Activated naive CD8-positive, alpha-beta T cell (primary cell): ENCODE data around the gene PLCB3.

Experiments used
- H3K27ac Mint-ChIP-seq: one replicate; pipeline ENCODE4 v1.8.0; 2021; ENCODE audit warnings: mixed read lengths
- H3K27me3 Mint-ChIP-seq: one replicate; pipeline ENCODE4 v1.8.0; 2021; ENCODE audit warnings: mixed read lengths
- H3K36me3 Mint-ChIP-seq: one replicate; pipeline ENCODE4 v1.8.0; 2021; ENCODE audit warnings: mixed read lengths
- H3K4me1 Mint-ChIP-seq: one replicate; pipeline ENCODE4 v1.8.0; 2021; ENCODE audit warnings: low read depth, mixed read lengths
- H3K4me3 Mint-ChIP-seq: one replicate; pipeline ENCODE4 v1.8.0; 2021; ENCODE audit warnings: mild to moderate bottlenecking, mixed read lengths
- H3K9me3 Mint-ChIP-seq: one replicate; pipeline ENCODE4 v1.8.0; 2021; ENCODE audit warnings: low read depth, mixed read lengths

The PLCB3 gene

GRCh38 chr11:64251016-64251752 lies at the start of gene PLCB3:
Gene PLCB3, plus strand, starts transcription at chr11:64251530. Its CDS starts 120 bp downstream, at chr11:64251650.
- H3K4me3 Mint-ChIP-seq, result peak within 1 kb of the TSS; percentile 89

DNA sequence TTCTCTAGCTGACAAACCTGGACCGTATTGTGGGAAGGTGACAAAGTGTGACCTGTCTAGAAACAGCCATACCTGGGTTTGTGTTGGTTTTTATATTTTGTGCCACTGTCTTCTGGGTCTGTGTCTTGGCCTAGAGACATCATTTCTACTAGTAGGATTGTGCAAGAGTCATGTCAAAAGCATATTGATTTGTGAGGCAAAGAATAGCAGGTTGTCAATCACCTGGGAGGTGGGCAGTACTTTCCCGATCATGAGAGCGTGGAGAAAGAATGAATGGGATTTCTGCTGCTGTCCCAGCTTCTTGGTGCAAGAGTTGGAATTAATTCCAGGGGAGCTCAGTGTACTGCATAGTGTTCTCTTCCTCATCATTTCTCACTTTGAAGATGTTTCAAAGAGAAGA lies 49.8 kb upstream of the PLCB3 start:
- H3K36me3 Mint-ChIP-seq, result peaks cover 5% of the 10 kb centered on the region
- peaks cover 29% of the 10 kb centered on the region for H3K4me1 Mint-ChIP-seq
- no peaks in the 10 kb centered on the region for H3K27me3 Mint-ChIP-seq
- H3K9me3 Mint-ChIP-seq, result no peaks in the 10 kb centered on the region
- peak overlapping the region; percentile 38 for H3K27ac Mint-ChIP-seq
- H3K4me3 Mint-ChIP-seq, result no peak overlapping the region

More at GRCh38 chr11:64251016-64251752, at the start of gene PLCB3:
- Mint-ChIP-seq H3K4me1 (peaks cover 15% of the 10 kb centered on the region), H3K27me3 (no peaks in the 10 kb centered on the region), H3K36me3 (no peaks in the 10 kb centered on the region), H3K9me3 (no peaks in the 10 kb centered on the region), H3K27ac (peak within 1 kb of the TSS; percentile 41)

- Mint-ChIP-seq H3K27ac (no peak overlapping the region), H3K27me3 (no peaks in the 10 kb centered on the region), H3K36me3 (peaks cover 3% of the 10 kb centered on the region), H3K4me1 (peaks cover 29% of the 10 kb centered on the region), H3K4me3 (no peak overlapping the region), H3K9me3 (no peaks in the 10 kb centered on the region)
Measured at GRCh38 chr11:64202992-64203391, 48.3 kb upstream of the PLCB3 start.

DNA sequence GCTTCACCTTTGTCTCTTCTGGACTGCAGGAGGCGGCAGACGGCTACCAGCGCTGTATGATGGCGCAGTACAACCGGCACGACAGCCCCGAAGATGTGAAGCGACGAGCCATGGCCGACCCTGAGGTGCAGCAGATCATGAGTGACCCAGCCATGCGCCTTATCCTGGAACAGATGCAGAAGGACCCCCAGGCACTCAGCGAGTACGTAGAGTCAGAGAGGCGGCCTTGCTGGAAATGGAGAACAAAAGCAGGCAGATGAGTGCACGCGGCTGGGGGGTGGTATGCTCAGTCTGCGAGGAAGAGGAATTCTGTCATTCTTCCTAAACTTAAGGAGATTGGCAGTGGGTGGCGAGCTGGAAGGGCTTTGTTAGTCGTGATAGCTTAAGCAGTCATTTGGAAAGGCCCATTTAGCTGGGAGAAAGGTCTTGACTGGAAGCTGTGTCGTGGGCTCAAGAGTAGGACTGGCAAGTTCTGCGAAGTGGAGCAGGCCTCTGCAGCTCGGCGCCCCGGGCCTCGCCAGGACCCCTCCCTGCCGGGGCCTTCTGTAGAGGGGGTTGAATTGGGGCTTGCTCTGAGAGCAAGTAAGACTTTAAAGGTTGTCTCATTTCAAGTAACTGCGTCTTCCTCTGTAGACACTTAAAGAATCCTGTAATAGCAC lies 47.8 kb upstream of the PLCB3 start:
- Mint-ChIP-seq H3K27ac (no peak overlapping the region), H3K27me3 (no peaks in the 10 kb centered on the region), H3K4me1 (peaks cover 29% of the 10 kb centered on the region), H3K9me3 (no peaks in the 10 kb centered on the region), H3K36me3 (peaks cover 3% of the 10 kb centered on the region), H3K4me3 (no peak overlapping the region)

- Mint-ChIP-seq H3K27ac (no peak overlapping the region), H3K36me3 (peaks cover 3% of the 10 kb centered on the region), H3K9me3 (no peaks in the 10 kb centered on the region), H3K4me1 (peaks cover 34% of the 10 kb centered on the region), H3K27me3 (no peaks in the 10 kb centered on the region), H3K4me3 (no peak overlapping the region)
Measured at GRCh38 chr11:64204080-64204440, 47.3 kb upstream of the PLCB3 start.

GRCh38 chr11:64204464-64204989 lies 46.8 kb upstream of the PLCB3 start:
- H3K9me3 Mint-ChIP-seq, result no peaks in the 10 kb centered on the region
- H3K4me1 Mint-ChIP-seq, result peaks cover 35% of the 10 kb centered on the region
- H3K27ac Mint-ChIP-seq, result peak overlapping the region; percentile 79
- H3K4me3 Mint-ChIP-seq, result peak overlapping the region; percentile 78
- no peaks in the 10 kb centered on the region for H3K27me3 Mint-ChIP-seq
- peaks cover 3% of the 10 kb centered on the region for H3K36me3 Mint-ChIP-seq

DNA sequence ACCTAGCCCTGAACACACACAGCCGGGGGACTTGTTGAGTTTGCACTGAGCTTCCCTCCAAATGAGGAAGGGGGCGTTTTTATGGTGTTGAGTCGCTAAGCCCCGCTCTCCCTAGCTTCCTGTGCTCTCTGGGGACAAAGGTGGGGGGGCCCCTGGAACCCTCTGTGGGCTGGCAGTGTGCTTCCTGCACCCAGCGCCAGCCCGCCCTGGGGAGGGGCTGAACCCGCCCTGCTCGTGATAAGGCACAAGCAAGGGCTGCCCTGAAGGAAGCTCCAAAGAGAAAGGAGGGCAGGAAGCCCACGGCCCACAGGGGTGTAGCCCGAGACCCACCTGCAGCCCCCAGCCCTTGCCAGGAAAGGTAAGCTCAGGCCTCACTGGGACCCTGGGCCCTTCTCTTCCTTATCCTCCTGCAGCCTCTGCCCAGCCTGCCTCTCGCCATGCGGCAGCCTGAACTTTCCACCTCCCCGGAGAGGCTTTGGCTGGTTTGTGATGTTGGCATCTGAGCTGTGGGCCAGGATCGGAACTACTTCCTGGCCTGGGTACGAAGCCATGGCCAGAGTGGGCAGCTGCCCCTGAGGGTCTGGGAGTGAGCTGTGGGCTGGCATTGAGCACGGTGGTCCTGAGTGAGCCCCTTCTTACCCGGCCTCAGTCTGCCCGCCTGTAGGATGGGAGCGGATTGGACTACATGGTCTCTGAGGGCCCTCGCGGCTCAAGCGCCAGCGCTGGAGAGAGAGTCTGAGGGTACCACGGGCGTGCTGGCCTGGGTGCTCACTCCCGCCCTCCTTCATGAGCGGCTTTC lies 44.7 kb upstream of the PLCB3 start, which contains the start of gene FERMT3:
Gene FERMT3 (plus strand): TSS at position 265 of the 799 bp plus-strand sequence. CDS start 644 bp downstream, outside the sequence.
- H3K27me3 Mint-ChIP-seq, result no peaks in the 10 kb centered on the region
- H3K9me3 Mint-ChIP-seq, result no peaks in the 10 kb centered on the region
- peak within 1 kb of the TSS; percentile 93 for H3K4me3 Mint-ChIP-seq
- peaks cover 33% of the 10 kb centered on the region for H3K4me1 Mint-ChIP-seq
- peak within 1 kb of the TSS; percentile 96 for H3K27ac Mint-ChIP-seq
- H3K36me3 Mint-ChIP-seq, result peaks cover 3% of the 10 kb centered on the region

GRCh38 chr11:64207256-64208085 lies 43.9 kb upstream of the PLCB3 start:
- Mint-ChIP-seq H3K36me3 (peaks cover 3% of the 10 kb centered on the region), H3K27me3 (no peaks in the 10 kb centered on the region), H3K9me3 (no peaks in the 10 kb centered on the region), H3K27ac (peak overlapping the region; percentile 96), H3K4me1 (peaks cover 36% of the 10 kb centered on the region), H3K4me3 (peak overlapping the region; percentile 93)

GRCh38 chr11:64208086-64208795 lies 43.1 kb upstream of the PLCB3 start:
- Mint-ChIP-seq H3K36me3 (peaks cover 3% of the 10 kb centered on the region), H3K27me3 (no peaks in the 10 kb centered on the region), H3K4me1 (peaks cover 37% of the 10 kb centered on the region), H3K9me3 (no peaks in the 10 kb centered on the region), H3K4me3 (peak overlapping the region; percentile 93), H3K27ac (peak overlapping the region; percentile 96)

DNA sequence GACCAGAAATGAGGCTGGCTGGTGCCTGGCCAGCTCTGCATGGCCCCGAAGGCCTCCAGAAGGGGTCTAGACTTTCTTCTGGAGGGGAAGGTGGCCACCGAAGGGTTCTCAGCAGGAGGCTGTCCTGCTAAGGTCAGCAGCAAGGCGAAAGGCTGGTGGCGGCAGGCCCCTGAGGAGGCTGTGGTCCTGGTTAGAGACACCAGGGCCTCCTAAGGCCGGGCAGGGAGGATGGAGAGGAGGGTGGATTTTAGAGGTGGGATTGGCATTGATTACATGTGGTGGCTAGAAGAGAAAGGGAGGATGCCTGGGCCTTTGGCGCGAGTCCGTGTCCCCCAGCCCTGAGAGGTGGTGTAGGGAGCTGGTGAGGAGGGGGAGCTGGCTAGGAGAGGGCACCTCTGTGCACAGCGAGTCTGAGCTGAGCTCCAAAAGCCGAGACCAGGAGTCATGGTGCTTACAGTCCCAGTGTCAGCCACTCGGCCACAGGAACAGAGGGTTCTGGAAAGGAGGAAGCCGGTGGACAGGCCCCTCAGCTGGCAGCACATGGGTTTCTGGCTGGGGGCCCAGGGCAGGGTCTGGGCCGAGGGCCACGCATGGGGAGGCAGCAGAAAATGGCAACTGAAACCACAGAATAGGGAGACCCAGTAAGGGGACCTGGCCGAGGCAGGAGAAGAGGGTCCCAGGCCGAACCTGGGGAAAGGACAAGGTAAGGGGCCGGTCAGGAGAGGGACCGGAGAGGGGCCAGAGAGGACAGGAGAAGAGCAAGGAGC lies 42.4 kb upstream of the PLCB3 start:
- Mint-ChIP-seq H3K27ac (peak overlapping the region; percentile 81), H3K4me1 (peaks cover 34% of the 10 kb centered on the region), H3K27me3 (no peaks in the 10 kb centered on the region), H3K9me3 (no peaks in the 10 kb centered on the region), H3K36me3 (peaks cover 4% of the 10 kb centered on the region), H3K4me3 (peak overlapping the region; percentile 93)

DNA sequence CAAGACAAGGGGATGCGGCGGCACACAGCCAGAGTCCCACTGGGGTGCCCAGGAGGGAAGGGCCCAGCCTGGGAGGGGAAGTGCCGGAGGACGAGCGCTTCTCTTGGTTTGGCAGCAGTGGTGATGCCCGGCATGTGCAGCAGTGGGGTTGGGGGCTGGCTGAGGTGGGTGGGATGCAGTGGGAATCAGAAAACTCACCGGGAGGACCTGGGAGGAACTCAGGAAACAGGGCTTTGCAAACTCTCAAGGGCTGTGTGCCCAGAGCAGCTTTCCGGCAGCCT lies 41.8 kb upstream of the PLCB3 start:
- H3K4me1 Mint-ChIP-seq, result peaks cover 29% of the 10 kb centered on the region
- no peak overlapping the region for H3K4me3 Mint-ChIP-seq
- H3K36me3 Mint-ChIP-seq, result peaks cover 4% of the 10 kb centered on the region
- H3K27ac Mint-ChIP-seq, result peak overlapping the region; percentile 81
- no peaks in the 10 kb centered on the region for H3K27me3 Mint-ChIP-seq
- H3K9me3 Mint-ChIP-seq, result no peaks in the 10 kb centered on the region

GRCh38 chr11:64210301-64211020 lies 40.9 kb upstream of the PLCB3 start:
- Mint-ChIP-seq H3K27ac (peak overlapping the region; percentile 46), H3K4me1 (peaks cover 31% of the 10 kb centered on the region), H3K27me3 (no peaks in the 10 kb centered on the region)

More at GRCh38 chr11:64210301-64211020, 40.9 kb upstream of the PLCB3 start:
- peaks cover 2% of the 10 kb centered on the region for H3K36me3 Mint-ChIP-seq
- no peak overlapping the region for H3K4me3 Mint-ChIP-seq
- H3K9me3 Mint-ChIP-seq, result no peaks in the 10 kb centered on the region
